Fibroblast of mammary gland (primary cell): ENCODE results near the gene LIN7C.

Experiments
- DNase-seq: peaks from one replicate; pipeline ENCODE4 v3.0.0-alpha.2; 2010; ENCODE audit warnings: low read depth
- H3K4me3 ChIP-seq: 2 replicates; pipeline ENCODE4 v1.5.1; 2011; ENCODE audit warnings: low read depth, mild to moderate bottlenecking, low read length, moderate library complexity; ENCODE audit not compliant: control insufficient read depth
- TF ChIP-seq, protein P1 (sequence below): conservative IDR thresholded peaks from 2 replicates; pipeline ENCODE4 v1.5.1; 2011; ENCODE audit warnings: low read depth, low read length, inconsistent platforms; ENCODE audit not compliant: control insufficient read depth, insufficient read depth

Gene LIN7C

DNA sequence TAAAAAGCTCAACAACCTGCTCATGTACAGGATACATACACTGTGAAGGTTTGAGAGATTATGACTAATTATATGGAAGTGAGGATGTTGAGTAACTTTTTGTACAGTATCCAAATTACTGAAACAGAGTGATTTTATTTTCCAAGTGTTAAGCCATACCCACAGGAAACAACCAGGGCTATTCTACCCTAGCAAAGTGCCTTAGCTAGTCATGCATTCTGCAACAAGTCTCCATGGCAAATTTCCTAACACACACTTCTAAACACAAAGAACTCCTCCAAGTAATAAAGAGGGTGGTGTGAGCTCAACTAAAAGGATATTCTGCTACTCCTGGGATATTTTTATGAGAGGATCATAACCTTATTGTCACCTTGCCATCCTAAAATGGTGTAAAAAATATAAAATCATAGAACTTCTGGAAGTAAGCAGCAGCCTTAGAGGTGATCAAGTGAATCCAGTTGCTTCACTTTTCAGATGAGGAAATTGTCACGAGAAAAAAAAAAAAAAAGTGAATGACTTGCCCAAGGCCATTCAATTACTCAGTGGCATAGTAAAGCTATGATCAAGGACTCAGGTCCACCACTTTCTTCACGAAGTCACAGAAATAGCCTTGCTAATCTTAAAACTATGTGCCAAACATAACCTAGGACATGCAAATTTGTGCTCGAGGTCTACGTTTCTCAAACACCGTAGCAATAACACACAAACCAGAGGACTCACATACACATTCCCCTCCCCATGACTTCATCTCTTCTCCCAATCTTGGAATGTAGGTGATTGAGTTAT, 38.2 kb downstream of the LIN7C start:
- DNase-seq = peak; percentile 67
- no peak overlapping the region for H3K4me3 ChIP-seq
- TF ChIP-seq, protein P1, sequence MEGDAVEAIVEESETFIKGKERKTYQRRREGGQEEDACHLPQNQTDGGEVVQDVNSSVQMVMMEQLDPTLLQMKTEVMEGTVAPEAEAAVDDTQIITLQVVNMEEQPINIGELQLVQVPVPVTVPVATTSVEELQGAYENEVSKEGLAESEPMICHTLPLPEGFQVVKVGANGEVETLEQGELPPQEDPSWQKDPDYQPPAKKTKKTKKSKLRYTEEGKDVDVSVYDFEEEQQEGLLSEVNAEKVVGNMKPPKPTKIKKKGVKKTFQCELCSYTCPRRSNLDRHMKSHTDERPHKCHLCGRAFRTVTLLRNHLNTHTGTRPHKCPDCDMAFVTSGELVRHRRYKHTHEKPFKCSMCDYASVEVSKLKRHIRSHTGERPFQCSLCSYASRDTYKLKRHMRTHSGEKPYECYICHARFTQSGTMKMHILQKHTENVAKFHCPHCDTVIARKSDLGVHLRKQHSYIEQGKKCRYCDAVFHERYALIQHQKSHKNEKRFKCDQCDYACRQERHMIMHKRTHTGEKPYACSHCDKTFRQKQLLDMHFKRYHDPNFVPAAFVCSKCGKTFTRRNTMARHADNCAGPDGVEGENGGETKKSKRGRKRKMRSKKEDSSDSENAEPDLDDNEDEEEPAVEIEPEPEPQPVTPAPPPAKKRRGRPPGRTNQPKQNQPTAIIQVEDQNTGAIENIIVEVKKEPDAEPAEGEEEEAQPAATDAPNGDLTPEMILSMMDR = no peak

DNA sequence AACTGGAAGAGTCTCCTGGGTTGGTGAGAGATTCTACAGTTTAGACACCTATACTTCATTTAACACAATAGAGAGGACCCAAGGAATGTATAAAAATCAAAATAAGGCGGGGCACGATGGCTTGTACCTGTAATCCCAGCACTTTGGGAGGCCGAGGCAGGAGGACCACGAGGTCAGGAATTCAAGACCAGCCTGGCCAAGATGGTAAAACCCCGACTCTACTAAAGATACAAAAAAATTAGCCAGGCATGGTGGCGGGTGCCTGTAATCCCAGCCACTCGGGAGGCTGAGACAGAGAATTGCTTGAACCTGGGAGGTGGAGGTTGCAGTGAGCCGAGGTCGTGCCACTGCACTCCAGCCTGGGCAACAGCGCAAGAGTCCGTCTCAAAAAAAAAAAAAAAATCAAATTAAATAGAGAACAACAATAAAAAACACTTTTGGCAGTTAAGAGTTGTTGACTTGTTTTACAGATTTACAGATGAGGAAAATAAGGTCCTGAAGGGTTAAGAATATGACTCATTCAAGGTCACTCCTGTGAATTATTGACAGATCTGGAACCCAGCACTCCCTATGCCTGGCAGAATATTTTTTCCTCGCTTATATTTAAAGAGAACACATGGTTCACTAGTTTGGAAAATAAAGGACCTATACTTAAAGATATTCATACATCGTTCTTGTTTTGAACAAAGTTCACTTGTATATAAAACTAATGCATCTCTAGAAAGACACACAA, 39.2 kb downstream of the LIN7C start:
- TF ChIP-seq, protein P1 = no peak
- H3K4me3 ChIP-seq = no peak overlapping the region

DNA sequence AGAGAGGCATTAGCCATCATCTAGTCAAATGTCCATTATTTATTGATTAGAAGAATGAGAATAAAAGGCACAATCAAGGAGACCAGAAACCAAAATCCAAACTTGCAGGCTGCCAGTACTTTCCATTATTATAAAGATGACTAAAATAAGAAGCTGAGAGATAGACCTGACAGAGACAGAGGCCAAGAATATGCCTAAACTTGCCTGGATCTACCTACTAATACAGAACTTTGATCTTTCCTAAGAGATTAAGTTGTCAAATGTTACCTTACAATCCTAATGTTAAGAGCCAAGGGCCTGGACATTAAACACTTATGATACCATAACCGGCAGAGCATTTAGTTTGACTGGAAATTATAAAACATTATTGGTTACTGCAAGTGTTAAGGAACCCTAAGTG, 40.2 kb downstream of the LIN7C start:
- H3K4me3 ChIP-seq = no peak overlapping the region
- TF ChIP-seq, protein P1 = no peak
- no peak for DNase-seq

More for the DNA sequence above, 39.2 kb downstream of the LIN7C start:
- DNase-seq = no peak

DNA sequence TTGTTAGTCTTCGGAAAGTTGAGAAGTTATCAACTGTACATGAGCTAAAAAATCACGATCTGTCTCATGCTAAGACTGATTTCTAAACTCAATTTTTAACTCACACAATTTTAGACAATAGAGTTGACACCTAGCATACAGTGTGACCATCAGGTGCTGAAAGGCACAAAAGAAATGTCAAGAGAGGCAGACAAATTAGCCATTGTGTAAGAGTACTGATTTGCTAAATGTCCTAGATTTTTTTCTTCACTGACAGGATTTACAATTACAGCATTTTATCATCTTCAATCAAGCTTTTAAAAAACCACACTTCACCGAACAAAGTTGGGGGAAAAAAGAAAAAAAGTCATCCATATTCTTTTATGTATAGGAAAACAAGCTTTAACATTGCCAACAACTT, 40.9 kb downstream of the LIN7C start:
- TF ChIP-seq, protein P1 = no peak
- DNase-seq = no peak
- H3K4me3 ChIP-seq = no peak overlapping the region

DNA sequence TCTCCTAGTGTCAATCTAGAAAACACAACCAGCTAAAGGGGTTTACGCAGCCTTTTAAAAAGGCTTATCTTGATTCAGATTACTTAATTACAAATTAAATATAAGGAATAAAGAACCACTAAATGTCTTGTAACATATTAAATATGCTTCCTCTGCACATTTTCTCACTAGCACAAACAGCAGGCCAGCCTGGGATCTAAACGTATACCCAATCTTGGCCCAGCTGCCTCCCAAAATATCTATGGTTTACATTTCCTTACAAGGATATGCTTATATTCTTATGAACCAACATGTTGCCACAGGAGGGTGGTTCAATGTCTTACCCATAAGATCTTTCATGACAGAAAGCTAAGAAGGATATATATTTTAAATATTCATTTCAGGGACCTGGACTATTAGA, 41.7 kb downstream of the LIN7C start:
- no peak overlapping the region for H3K4me3 ChIP-seq
- TF ChIP-seq, protein P1 = no peak
- no peak for DNase-seq

DNA sequence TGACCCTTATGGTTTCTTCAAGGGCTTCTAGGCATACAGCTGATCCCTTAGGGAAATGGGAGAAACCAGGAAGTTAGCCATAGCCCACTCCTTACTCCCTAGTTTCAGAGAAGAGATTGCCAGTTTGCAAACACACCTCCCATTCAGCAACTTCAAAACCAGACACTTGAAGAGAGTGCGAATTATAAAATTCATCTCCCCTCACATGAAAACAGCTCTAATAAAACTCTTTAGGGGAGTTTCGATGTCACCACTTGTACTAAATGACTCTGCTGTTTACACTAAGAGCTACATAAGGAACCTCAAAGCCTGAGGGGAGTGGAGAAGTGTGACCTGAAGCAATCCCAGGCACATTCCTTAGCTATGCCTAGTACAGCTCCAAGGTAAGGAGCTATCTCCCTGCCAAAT, 42.3 kb downstream of the LIN7C start:
- TF ChIP-seq, protein P1 = no peak
- no peak overlapping the region for H3K4me3 ChIP-seq
- DNase-seq = no peak
